Left ventricle myocardium inferior (tissue), 1 donor: Measurements from ENCODE around the gene ZNF532. TPM values are rescaled to one million over a fixed set of nuclear protein-coding genes. Genes with fewer than 3 reads are reported as not detected.

ENCODE experiments used
- DNase-seq: peaks from one replicate; pipeline ENCODE4 v3.0.0-alpha.2; 2020
- H3K27ac ChIP-seq: fragments of 200-600 bp; replicated peaks from 2 replicates; pipeline ENCODE4 v1.8.0; 2021
- H3K27me3 ChIP-seq: fragments of 200-600 bp; 2 replicates; pipeline ENCODE4 v1.8.0; 2021; ENCODE audit warnings: low read depth
- H3K36me3 ChIP-seq: fragments of 200-600 bp; 2 replicates; pipeline ENCODE4 v1.8.0; 2021
- H3K4me1 ChIP-seq: fragments of 200-600 bp; 2 replicates; pipeline ENCODE4 v1.8.0; 2021
- H3K4me3 ChIP-seq: fragments of 200-600 bp; 2 replicates; pipeline ENCODE4 v1.8.0; 2021; ENCODE audit warnings: mild to moderate bottlenecking, moderate library complexity
- H3K9me3 ChIP-seq: fragments of 200-600 bp; replicated peaks from 2 replicates; pipeline ENCODE4 v1.8.0; 2021
- CTCF ChIP-seq: fragments of 200-600 bp; IDR thresholded peaks from 2 replicates; pipeline ENCODE4 v1.8.0; 2021; ENCODE audit warnings: antibody characterized with exemption, mild to moderate bottlenecking, borderline replicate concordance
- intact Hi-C: fragments of 100-400 bp; cut with micrococcal nuclease; formaldehyde crosslinking; loops from one replicate; pipeline ENCODE4 v1.11.0; 2022
- total RNA-seq: library from RNA; stranded (reverse); fragmentation: NEBNext Ultra II Directional; extraction: Animal tissue kit (Norgen Biotek cat#: 25700); gene quantifications from one replicate; pipeline ENCODE4 v1.2.1, GENCODE V29; 2021
- donor health status: DM: no; HTN: yes; CAD: no; lungs with severe emphysema.

The ZNF532 gene
- total RNA-seq, 1 donor from 2014 or later = 59.3 TPM

GRCh38 chr18:58970943-58971790, 106.5 kb downstream of the ZNF532 start:
- Histone ChIP-seq H3K27ac (no peak overlapping the region), H3K4me1 (peaks cover 51% of the 10 kb centered on the region), H3K4me3 (no peak overlapping the region), H3K27me3 (no peaks in the 10 kb centered on the region), H3K36me3 (peaks cover 11% of the 10 kb centered on the region), H3K9me3 (no peaks in the 10 kb centered on the region)
- no peak for TF ChIP-seq CTCF
- intact Hi-C loops = no loop called here
- DNase-seq = no peak

- Histone ChIP-seq H3K4me1 (peaks cover 36% of the 10 kb centered on the region), H3K9me3 (no peaks in the 10 kb centered on the region), H3K27me3 (no peaks in the 10 kb centered on the region), H3K36me3 (peaks cover 29% of the 10 kb centered on the region), H3K4me3 (no peak overlapping the region), H3K27ac (peak overlapping the region; percentile 41)
- intact Hi-C loops = no loop called here
- DNase-seq = no peak
- TF ChIP-seq CTCF = no peak
These were observed 110.6 kb downstream of the ZNF532 start for GRCh38 chr18:58975296-58975695.

GRCh38 chr18:58975781-58976180, 111.1 kb downstream of the ZNF532 start:
- intact Hi-C loops = no loop called here
- H3K27me3 ChIP-seq = no peaks in the 10 kb centered on the region
- peaks cover 34% of the 10 kb centered on the region for H3K36me3 ChIP-seq
- TF ChIP-seq CTCF = no peak
- H3K4me3 ChIP-seq = no peak overlapping the region
- peak overlapping the region; percentile 41 for H3K27ac ChIP-seq
- no peaks in the 10 kb centered on the region for H3K9me3 ChIP-seq
- peaks cover 36% of the 10 kb centered on the region for H3K4me1 ChIP-seq
- no peak for DNase-seq

- Histone ChIP-seq H3K27ac (no peak overlapping the region), H3K27me3 (no peaks in the 10 kb centered on the region), H3K9me3 (no peaks in the 10 kb centered on the region), H3K4me1 (peaks cover 32% of the 10 kb centered on the region), H3K36me3 (peaks cover 43% of the 10 kb centered on the region), H3K4me3 (no peak overlapping the region)
- no peak for DNase-seq
- no peak for TF ChIP-seq CTCF
- intact Hi-C loops = no loop called here
These were observed 112.5 kb downstream of the ZNF532 start for GRCh38 chr18:58977223-58977622.

GRCh38 chr18:58977801-58978200, 113.1 kb downstream of the ZNF532 start:
- TF ChIP-seq CTCF = no peak
- Histone ChIP-seq H3K27ac (no peak overlapping the region), H3K27me3 (no peaks in the 10 kb centered on the region), H3K4me3 (no peak overlapping the region), H3K9me3 (no peaks in the 10 kb centered on the region), H3K4me1 (peaks cover 26% of the 10 kb centered on the region), H3K36me3 (peaks cover 48% of the 10 kb centered on the region)
- DNase-seq = no peak
- intact Hi-C loops = no loop called here
